SK-N-MC (cell line): ENCODE measurements around the gene ATP4B.

Experiments used
- EZH2 ChIP-seq: fragments of 200-600 bp; sonication (generic); IDR thresholded peaks from one replicate; pipeline ENCODE4 v1.6.1; 2017; ENCODE audit warnings: antibody characterized with exemption
- FOXP2 ChIP-seq: optimal IDR thresholded peaks from 2 replicates; pipeline ENCODE3; 2011; ENCODE audit warnings: mild to moderate bottlenecking, moderate library complexity; ENCODE audit not compliant: insufficient read depth; ENCODE audit errors: extremely low read length, control extremely low read depth
- POLR2AphosphoS5 ChIP-seq: IDR thresholded peaks from 2 replicates; pipeline ENCODE4 v1.6.1; 2012; ENCODE audit warnings: mild to moderate bottlenecking, low read depth, low read length, borderline replicate concordance

- TF ChIP-seq POLR2AphosphoS5 = no peak
- no peak for TF ChIP-seq FOXP2
- TF ChIP-seq EZH2 = no peak
Observed at GRCh38 chr13:113623491-113624234, 34.3 kb downstream of the ATP4B start.
